SK-N-SH (cell line): ENCODE results near the gene KCNC4.

Experiments used
- CHD2 ChIP-seq: fragments of 150-350 bp; IDR thresholded peaks from 2 replicates; pipeline ENCODE4 v1.6.1; 2018; ENCODE audit warnings: low read length; ENCODE audit not compliant: partially characterized antibody
- CTCF ChIP-seq: fragments of 200-600 bp; sonication (generic); IDR thresholded peaks from 2 replicates; pipeline ENCODE4 v1.6.1; 2017; ENCODE audit warnings: antibody characterized with exemption, mild to moderate bottlenecking, moderate library complexity
- EZH2phosphoT487 ChIP-seq: fragments of 200-600 bp; sonication (generic); IDR thresholded peaks from 2 replicates; pipeline ENCODE4 v1.6.1; 2017; ENCODE audit warnings: low read depth, mixed run types, mild to moderate bottlenecking, antibody characterized with exemption, moderate library complexity, borderline replicate concordance
- GABPA ChIP-seq: IDR thresholded peaks from 2 replicates; pipeline ENCODE4 v1.4.0; 2012; ENCODE audit warnings: low read depth, mild to moderate bottlenecking
- IRF3 ChIP-seq: fragments of 150-350 bp; IDR thresholded peaks from 2 replicates; pipeline ENCODE4 v1.6.1; 2016; ENCODE audit warnings: mild to moderate bottlenecking, low read depth, low read length
- JUND ChIP-seq: IDR thresholded peaks from 2 replicates; pipeline ENCODE4 v1.4.0; 2012
- MXI1 ChIP-seq: IDR thresholded peaks from 2 replicates; pipeline ENCODE4 v1.6.1; 2012; ENCODE audit warnings: mild to moderate bottlenecking, low read depth, low read length, improper control_type of control experiment
- NRF1 ChIP-seq: IDR thresholded peaks from 2 replicates; pipeline ENCODE4 v1.6.1; 2012; ENCODE audit warnings: low read depth, mild to moderate bottlenecking, low read length
- POLR2AphosphoS5 ChIP-seq: IDR thresholded peaks from 2 replicates; pipeline ENCODE4 v1.6.1; 2012; ENCODE audit warnings: low read depth, low read length
- REST ChIP-seq: IDR thresholded peaks from 2 replicates; pipeline ENCODE4 v1.6.1; 2012; ENCODE audit warnings: mild to moderate bottlenecking, low read depth, low read length, moderate library complexity
- RFX5 ChIP-seq: IDR thresholded peaks from 2 replicates; pipeline ENCODE4 v1.6.1; 2012; ENCODE audit warnings: mild to moderate bottlenecking, improper control_type of control experiment, low read length
- SMC3 ChIP-seq: IDR thresholded peaks from 2 replicates; pipeline ENCODE4 v1.6.1; 2012; ENCODE audit warnings: low read depth, low read length, improper control_type of control experiment

GRCh38 chr1:110233861-110234260 is 23.7 kb downstream of the KCNC4 start:
- TF ChIP-seq IRF3 (no peak), EZH2phosphoT487 (no peak), CTCF (no peak), POLR2AphosphoS5 (no peak), CHD2 (no peak), RFX5 (no peak), NRF1 (no peak), GABPA (no peak), REST (no peak), MXI1 (peak; percentile 37; the same call in 1 of the 2 replicates), SMC3 (no peak), JUND (no peak)
